ENCODE data around the gene PFDN2.

PFDN2 gene

GRCh38 chr1:161117759-161118581 is at the start of gene PFDN2, which contains the start of gene NIT1:
Gene PFDN2 (minus strand): TSS chr1:161118037. CDS start chr1:161118026, 11 bp downstream.
Gene NIT1 (plus strand): TSS chr1:161118105. CDS start chr1:161118177, 72 bp downstream.
- DNase-seq, result peak; percentile 74 to 78

GRCh38 chr1:161166669-161167548 is 49.1 kb upstream of the PFDN2 start:
- no peak for DNase-seq

GRCh38 chr1:161165742-161166668 is 48.2 kb upstream of the PFDN2 start, which contains the start of gene PPOX:
Gene PPOX (plus strand): TSS chr1:161166426. CDS start chr1:161166848, 422 bp downstream.
- DNase-seq, result peak; percentile 97 to 98

- no peak for DNase-seq
Measured at GRCh38 chr1:161164901-161165610, 47.2 kb upstream of the PFDN2 start.

- DNase-seq, result no peak
Measured at GRCh38 chr1:161163793-161164192, 46.0 kb upstream of the PFDN2 start.

GRCh38 chr1:161162806-161163205 is 45.0 kb upstream of the PFDN2 start:
- DNase-seq, result no peak

GRCh38 chr1:161162052-161162451 is 44.2 kb upstream of the PFDN2 start:
- DNase-seq, result no peak

- no peak for DNase-seq
Measured at GRCh38 chr1:161161652-161162051, 43.8 kb upstream of the PFDN2 start.

GRCh38 chr1:161160671-161161145 is 42.9 kb upstream of the PFDN2 start:
- no peak for DNase-seq

- no peak for DNase-seq
Measured at GRCh38 chr1:161159913-161160243, 42.0 kb upstream of the PFDN2 start.

- DNase-seq, result peak; percentile 89 to 90
Measured at GRCh38 chr1:161159087-161159912, 41.5 kb upstream of the PFDN2 start, which contains the start of gene USP21. Gene USP21 (plus strand): TSS chr1:161159500. CDS start chr1:161160641, 1,141 bp downstream.

- DNase-seq, result no peak
Measured at GRCh38 chr1:161158316-161159010, 40.6 kb upstream of the PFDN2 start.

- no peak for DNase-seq
Measured at GRCh38 chr1:161157867-161158266, 40.0 kb upstream of the PFDN2 start.

- peak; percentile 73 to 92 for DNase-seq
Measured at GRCh38 chr1:161153682-161154337, 36.0 kb upstream of the PFDN2 start, which contains the start of gene UFC1. Gene UFC1 (plus strand): TSS chr1:161153978. CDS start chr1:161153998, 20 bp downstream.

GRCh38 chr1:161153176-161153575 is 35.3 kb upstream of the PFDN2 start:
- no peak for DNase-seq

GRCh38 chr1:161145832-161146231 is 28.0 kb upstream of the PFDN2 start:
- DNase-seq, result no peak

GRCh38 chr1:161140755-161141400 is 23.0 kb upstream of the PFDN2 start:
- no peak for DNase-seq

- DNase-seq, result no peak
Measured at GRCh38 chr1:161139766-161140165, 21.9 kb upstream of the PFDN2 start.

GRCh38 chr1:161138431-161138830 is 20.6 kb upstream of the PFDN2 start:
- no peak for DNase-seq

All from hippocampal formation (tissue), 2 donors.